Measurements from ENCODE around the gene DPH7. TPM values are rescaled to one million over a fixed set of nuclear protein-coding genes. Genes with fewer than 3 reads are reported as not detected.

The DPH7 gene
- total and polyA plus RNA-seq, 4 donors = 7.9 to 18.9 (median 12.3) TPM

- no peaks in the 10 kb centered on the region for H3K27me3 ChIP-seq (ENCODE audit: control insufficient read depth in 4 of 4, insufficient read depth in 4 of 4, low read length in 3 of 4)
- no peak overlapping the region for H3K27ac ChIP-seq (ENCODE audit: low read depth in 1 of 2, low read length in 2 of 2)
- TF ChIP-seq FOXA1 (IDR thresholded peaks at IDR 0.05) (no peak), GABPA (IDR thresholded peaks at IDR 0.05 in 1 of 2, conservative IDR thresholded peaks at IDR 0.05 in 1 of 2) (no peak), NR2F2 (IDR thresholded peaks at IDR 0.05) (no peak), EGR1 (IDR thresholded peaks at IDR 0.05; ENCODE audit: low read depth in 2 of 2) (no peak), HNF4G (IDR thresholded peaks at IDR 0.05) (no peak), MAX (IDR thresholded peaks at IDR 0.05) (no peak), CTCF (IDR thresholded peaks at IDR 0.05; ENCODE audit: low read depth, low read length, missing input control) (no peak)
- TF ChIP-seq, protein P1, sequence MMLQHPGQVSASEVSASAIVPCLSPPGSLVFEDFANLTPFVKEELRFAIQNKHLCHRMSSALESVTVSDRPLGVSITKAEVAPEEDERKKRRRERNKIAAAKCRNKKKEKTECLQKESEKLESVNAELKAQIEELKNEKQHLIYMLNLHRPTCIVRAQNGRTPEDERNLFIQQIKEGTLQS (IDR thresholded peaks at IDR 0.05) = no peak
- H3K9me3 ChIP-seq (ENCODE audit: control insufficient read depth in 4 of 4, low read length in 3 of 4) = no peaks in the 10 kb centered on the region
- H3K4me3 ChIP-seq (ENCODE audit: low read depth in 1 of 3, low read length in 3 of 3) = no peak overlapping the region
- WGBS = 91% methylated on average over 13 of the region's 13 CpGs
- H3K9ac ChIP-seq (ENCODE audit: low read depth in 1 of 2, low read length in 2 of 2) = no peak overlapping the region
- H3K4me1 ChIP-seq (ENCODE audit: control insufficient read depth in 4 of 4, insufficient read depth in 4 of 4, low read length in 3 of 4) = peaks cover 7 to 28% (median 26%) of the 10 kb centered on the region in 4 donors
- no peak for DNase-seq (ENCODE audit: low spot score)
- no peaks in the 10 kb centered on the region for H3K36me3 ChIP-seq (ENCODE audit: control insufficient read depth in 4 of 4, insufficient read depth in 3 of 4, low read depth in 1 of 4, low read length in 3 of 4)
Measured at GRCh38 chr9:137603879-137604278, 25.2 kb upstream of the DPH7 start.

DNA sequence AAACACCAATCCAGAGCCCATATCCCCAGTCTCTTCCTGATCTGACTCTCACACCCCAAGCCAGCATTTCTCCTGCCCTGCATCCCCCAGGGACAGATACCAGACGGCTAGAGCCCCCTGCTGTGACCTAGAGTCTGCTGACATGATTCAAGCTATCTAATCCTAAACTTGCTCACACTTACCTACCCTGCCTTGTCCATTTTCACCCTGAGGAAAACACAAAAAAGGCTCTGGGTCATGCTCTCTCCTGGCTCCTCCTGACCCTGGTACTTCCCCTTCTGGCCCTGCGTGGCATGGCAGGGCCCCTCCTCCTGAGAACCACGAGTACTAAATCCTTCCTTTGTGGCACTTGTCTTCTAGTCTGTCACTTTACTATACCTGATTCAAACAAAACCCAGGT lies 23.9 kb upstream of the DPH7 start:
- Histone ChIP-seq H3K27ac (ENCODE audit: low read depth in 1 of 2, low read length in 2 of 2) (no peak overlapping the region), H3K4me3 (ENCODE audit: low read depth in 1 of 3, low read length in 3 of 3) (no peak overlapping the region), H3K9me3 (ENCODE audit: control insufficient read depth in 4 of 4, low read length in 3 of 4) (no peaks in the 10 kb centered on the region), H3K9ac (ENCODE audit: low read depth in 1 of 2, low read length in 2 of 2) (no peak overlapping the region), H3K27me3 (ENCODE audit: control insufficient read depth in 4 of 4, insufficient read depth in 4 of 4, low read length in 3 of 4) (no peaks in the 10 kb centered on the region), H3K36me3 (ENCODE audit: control insufficient read depth in 4 of 4, insufficient read depth in 3 of 4, low read depth in 1 of 4, low read length in 3 of 4) (no peaks in the 10 kb centered on the region), H3K4me1 (ENCODE audit: control insufficient read depth in 4 of 4, insufficient read depth in 4 of 4, low read length in 3 of 4) (peaks cover 7 to 20% (median 17%) of the 10 kb centered on the region in 4 donors)
- TF ChIP-seq FOXA1 (IDR thresholded peaks at IDR 0.05) (no peak), HNF4A (conservative IDR thresholded peaks at IDR 0.05) (no peak), MAX (IDR thresholded peaks at IDR 0.05) (no peak), YY1 (IDR thresholded peaks at IDR 0.05) (no peak), ZBTB33 (IDR thresholded peaks at IDR 0.05) (no peak), GABPA (IDR thresholded peaks at IDR 0.05 in 1 of 2, conservative IDR thresholded peaks at IDR 0.05 in 1 of 2) (no peak), FOXA2 (IDR thresholded peaks at IDR 0.05) (no peak), EGR1 (IDR thresholded peaks at IDR 0.05; ENCODE audit: low read depth in 2 of 2) (no peak), NR2F2 (IDR thresholded peaks at IDR 0.05) (no peak), HNF4G (IDR thresholded peaks at IDR 0.05) (no peak), RXRA (IDR thresholded peaks at IDR 0.05) (no peak), CTCF (IDR thresholded peaks at IDR 0.05; ENCODE audit: low read depth, low read length, missing input control) (no peak)
- TF ChIP-seq, protein P1 (IDR thresholded peaks at IDR 0.05) = no peak
- TF ChIP-seq, protein P2, sequence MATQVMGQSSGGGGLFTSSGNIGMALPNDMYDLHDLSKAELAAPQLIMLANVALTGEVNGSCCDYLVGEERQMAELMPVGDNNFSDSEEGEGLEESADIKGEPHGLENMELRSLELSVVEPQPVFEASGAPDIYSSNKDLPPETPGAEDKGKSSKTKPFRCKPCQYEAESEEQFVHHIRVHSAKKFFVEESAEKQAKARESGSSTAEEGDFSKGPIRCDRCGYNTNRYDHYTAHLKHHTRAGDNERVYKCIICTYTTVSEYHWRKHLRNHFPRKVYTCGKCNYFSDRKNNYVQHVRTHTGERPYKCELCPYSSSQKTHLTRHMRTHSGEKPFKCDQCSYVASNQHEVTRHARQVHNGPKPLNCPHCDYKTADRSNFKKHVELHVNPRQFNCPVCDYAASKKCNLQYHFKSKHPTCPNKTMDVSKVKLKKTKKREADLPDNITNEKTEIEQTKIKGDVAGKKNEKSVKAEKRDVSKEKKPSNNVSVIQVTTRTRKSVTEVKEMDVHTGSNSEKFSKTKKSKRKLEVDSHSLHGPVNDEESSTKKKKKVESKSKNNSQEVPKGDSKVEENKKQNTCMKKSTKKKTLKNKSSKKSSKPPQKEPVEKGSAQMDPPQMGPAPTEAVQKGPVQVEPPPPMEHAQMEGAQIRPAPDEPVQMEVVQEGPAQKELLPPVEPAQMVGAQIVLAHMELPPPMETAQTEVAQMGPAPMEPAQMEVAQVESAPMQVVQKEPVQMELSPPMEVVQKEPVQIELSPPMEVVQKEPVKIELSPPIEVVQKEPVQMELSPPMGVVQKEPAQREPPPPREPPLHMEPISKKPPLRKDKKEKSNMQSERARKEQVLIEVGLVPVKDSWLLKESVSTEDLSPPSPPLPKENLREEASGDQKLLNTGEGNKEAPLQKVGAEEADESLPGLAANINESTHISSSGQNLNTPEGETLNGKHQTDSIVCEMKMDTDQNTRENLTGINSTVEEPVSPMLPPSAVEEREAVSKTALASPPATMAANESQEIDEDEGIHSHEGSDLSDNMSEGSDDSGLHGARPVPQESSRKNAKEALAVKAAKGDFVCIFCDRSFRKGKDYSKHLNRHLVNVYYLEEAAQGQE (IDR thresholded peaks at IDR 0.05) = no peak
- 27% methylated on average over 3 of the region's 3 CpGs for WGBS
- DNase-seq (ENCODE audit: low spot score) = no peak

Data from liver (tissue), 9 donors.